Endothelial cell of umbilical vein (primary cell): ENCODE results near the gene MTR.

Experiments used
- CTCF ChIP-seq, 2 donors: IDR thresholded peaks; 1 replicate in 1 of 2; 2 replicates in 1 of 2; pipeline ENCODE4 v1.5.1; 2011; ENCODE audit warnings: low read length in 2 of 2, mild to moderate bottlenecking in 2 of 2, moderate library complexity in 2 of 2, control low read depth in 1 of 2, inconsistent platforms in 1 of 2, low read depth in 1 of 2; ENCODE audit not compliant: insufficient read depth in 1 of 2; ENCODE audit errors: extremely low read depth in 1 of 2
- EZH2 ChIP-seq: IDR thresholded peaks from 2 replicates; pipeline ENCODE4 v1.6.1; 2012; ENCODE audit warnings: borderline replicate concordance, low read depth, mild to moderate bottlenecking, moderate library complexity, low read length, inconsistent platforms; ENCODE audit not compliant: severe bottlenecking
- GATA2 ChIP-seq: IDR thresholded peaks from 2 replicates; pipeline ENCODE4 v1.7.0; 2011; ENCODE audit warnings: low read depth, mild to moderate bottlenecking, moderate library complexity, mixed read lengths, low read length; ENCODE audit not compliant: insufficient read length, insufficient read depth
- MAX ChIP-seq: IDR thresholded peaks from 2 replicates; pipeline ENCODE4 v1.6.1; 2011; ENCODE audit not compliant: insufficient read depth, insufficient read length
- POLR2A ChIP-seq: IDR thresholded peaks from 2 replicates; pipeline ENCODE4 v1.6.1; 2012; ENCODE audit warnings: low read depth, mild to moderate bottlenecking, control low read depth, low read length
- POLR2AphosphoS5 ChIP-seq: IDR thresholded peaks from 2 replicates; pipeline ENCODE4 v1.6.1; 2012; ENCODE audit warnings: low read depth, mild to moderate bottlenecking, control low read depth, low read length, moderate library complexity; ENCODE audit not compliant: insufficient read depth

GRCh38 chr1:236896716-236897115 is 101.6 kb downstream of the MTR start:
- TF ChIP-seq CTCF (IDR thresholded peaks at IDR 0.05; ENCODE audit: extremely low read depth in 1 of 2, insufficient read depth in 1 of 2, low read depth in 1 of 2, low read length in 2 of 2): no peak
- TF ChIP-seq EZH2: no peak
- no peak for TF ChIP-seq MAX
- no peak for TF ChIP-seq POLR2A
- TF ChIP-seq POLR2AphosphoS5: no peak
- TF ChIP-seq GATA2: no peak
